ENCODE results near the gene GLYATL1B. TPM values are rescaled to one million over a fixed set of nuclear protein-coding genes. Genes with fewer than 3 reads are reported as not detected.
"Not testable (repeated sequence)": the region's sequence is repeated elsewhere in the genome, so short reads cannot be mapped to it uniquely, and the experiment has no call there.

GLYATL1B gene, protein sequence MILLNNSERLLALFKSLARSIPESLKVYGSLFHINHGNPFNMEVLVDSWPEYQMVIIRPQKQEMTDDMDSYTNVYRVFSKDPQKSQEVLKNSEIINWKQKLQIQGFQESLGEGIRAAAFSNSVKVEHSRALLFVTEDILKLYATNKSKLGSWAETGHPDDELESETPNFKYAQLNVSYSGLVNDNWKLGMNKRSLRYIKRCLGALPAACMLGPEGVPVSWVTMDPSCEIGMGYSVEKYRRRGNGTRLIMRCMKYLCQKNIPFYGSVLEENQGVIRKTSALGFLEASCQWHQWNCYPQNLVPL
- not detected for total RNA-seq
- polyA plus RNA-seq (ENCODE audit: insufficient read depth, low read depth, low replicate concordance): not detected
- long read RNA-seq, donor 1: 0 reads
- long read RNA-seq, donor 2: 0 reads

DNA sequence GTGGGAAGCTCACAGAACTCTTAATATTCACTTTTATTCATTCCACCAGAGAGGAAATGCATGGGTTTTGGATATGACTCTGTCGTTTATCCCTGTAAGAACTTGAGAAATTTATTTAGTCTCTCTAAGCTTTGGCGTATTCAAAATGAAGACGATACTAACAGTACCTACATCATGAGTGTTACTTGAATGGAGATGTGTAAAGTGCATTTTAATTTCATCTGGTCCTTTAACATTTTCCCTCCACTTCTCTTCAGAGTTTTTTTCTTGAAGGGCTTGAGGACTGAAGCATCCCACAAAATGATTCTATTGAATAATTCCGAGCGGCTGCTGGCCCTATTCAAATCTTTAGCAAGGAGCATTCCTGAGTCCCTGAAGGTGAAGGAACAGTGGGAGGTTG, at the start of gene GLYATL1B:
Gene GLYATL1B, plus strand, starts transcription at position 301 of the 400 bp plus-strand sequence. Its CDS starts 0 bp downstream, at position 301.
- H3K4me1 ChIP-seq; H3K4me3 ChIP-seq; H3K36me3 ChIP-seq (ENCODE audit: low read depth, missing control alignments); H3K9me3 ChIP-seq; DNase-seq; H3K27me3 ChIP-seq; H3K27ac ChIP-seq; intact Hi-C loops (cut with DNase I; ENCODE audit: low total_unique reads): not testable (repeated sequence)
- 90 to 93% methylated on average over 5 of the region's 5 CpGs for WGBS, 2 donors

DNA sequence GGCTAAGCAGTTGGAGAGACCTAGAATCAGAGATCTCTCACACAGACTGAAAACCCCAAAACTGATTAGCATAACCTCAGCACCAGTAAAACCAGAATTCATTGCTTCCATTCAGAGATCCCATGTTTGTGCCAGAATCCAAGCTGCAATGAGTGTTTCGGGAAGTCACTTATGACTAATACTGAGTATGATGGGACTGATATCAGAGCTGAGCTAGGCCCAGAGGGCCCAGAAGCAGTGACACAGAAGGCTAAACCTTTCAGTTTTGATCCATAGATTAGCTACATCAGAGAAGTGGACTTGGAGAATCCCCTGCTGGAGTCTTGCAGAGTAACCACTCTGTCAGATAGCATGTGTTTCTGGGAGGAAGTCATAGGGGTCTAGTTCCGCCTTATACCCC, 49.6 kb upstream of the GLYATL1B start:
- H3K9me3 ChIP-seq; intact Hi-C loops (cut with DNase I; ENCODE audit: low total_unique reads); H3K27me3 ChIP-seq; H3K4me3 ChIP-seq; H3K36me3 ChIP-seq (ENCODE audit: low read depth, missing control alignments); H3K27ac ChIP-seq; H3K4me1 ChIP-seq; DNase-seq: not testable (repeated sequence)
- WGBS, 2 donors: 76 to 92% methylated on average over 2 of the region's 2 CpGs

DNA sequence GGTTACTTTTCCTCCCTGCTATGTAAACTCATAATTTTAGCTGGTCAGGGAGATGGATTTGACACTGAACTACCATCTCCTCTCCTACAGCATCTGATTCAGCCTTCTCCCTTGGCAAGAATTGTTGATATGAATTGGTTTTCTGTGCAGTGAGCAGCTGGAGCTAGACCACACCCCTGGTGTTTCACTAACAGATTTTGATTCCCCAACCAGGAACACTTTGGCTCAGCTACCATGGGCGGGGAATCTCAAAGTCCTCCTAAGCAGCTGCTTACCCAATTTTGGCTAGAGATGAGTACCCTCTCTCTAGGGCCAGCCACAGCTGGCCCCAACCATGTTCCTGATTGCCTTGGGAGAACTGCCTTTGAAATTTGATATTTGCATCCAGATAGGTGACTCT, 48.7 kb upstream of the GLYATL1B start:
- H3K27ac ChIP-seq; DNase-seq; H3K36me3 ChIP-seq (ENCODE audit: low read depth, missing control alignments); H3K4me1 ChIP-seq; H3K9me3 ChIP-seq; H3K27me3 ChIP-seq; intact Hi-C loops (cut with DNase I; ENCODE audit: low total_unique reads); H3K4me3 ChIP-seq: not testable (repeated sequence)
- 89 to 95% methylated on average over 1 of the region's 1 CpG for WGBS, 2 donors

DNA sequence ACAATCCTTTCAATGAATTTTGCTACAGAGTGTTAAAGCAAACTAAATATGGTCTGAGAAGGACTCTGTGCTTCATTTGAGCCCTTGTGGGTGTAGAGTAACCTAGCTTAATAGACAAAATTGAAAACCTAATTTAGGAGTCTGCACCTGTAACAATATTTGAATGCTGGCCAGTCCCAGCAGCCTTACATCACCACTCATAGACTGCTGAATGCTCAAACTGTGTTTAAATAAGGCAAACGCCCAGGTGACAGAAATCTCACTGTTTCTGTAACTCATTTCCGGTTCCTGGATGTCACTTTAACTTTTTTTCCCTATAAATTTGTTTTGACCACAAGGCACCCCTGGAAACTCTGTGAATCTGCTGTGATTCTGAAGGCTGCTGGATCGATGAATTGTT, 45.5 kb upstream of the GLYATL1B start:
- no peaks in the 10 kb centered on the region for H3K27me3 ChIP-seq
- no peaks in the 10 kb centered on the region for H3K4me1 ChIP-seq
- H3K9me3 ChIP-seq: no peaks in the 10 kb centered on the region
- no peak overlapping the region for H3K27ac ChIP-seq
- intact Hi-C loops (cut with DNase I; ENCODE audit: low total_unique reads): no loop called here
- H3K4me3 ChIP-seq: no peak overlapping the region
- DNase-seq: no peak
- no peaks in the 10 kb centered on the region for H3K36me3 ChIP-seq (ENCODE audit: low read depth, missing control alignments)
- TF ChIP-seq, protein P1, sequence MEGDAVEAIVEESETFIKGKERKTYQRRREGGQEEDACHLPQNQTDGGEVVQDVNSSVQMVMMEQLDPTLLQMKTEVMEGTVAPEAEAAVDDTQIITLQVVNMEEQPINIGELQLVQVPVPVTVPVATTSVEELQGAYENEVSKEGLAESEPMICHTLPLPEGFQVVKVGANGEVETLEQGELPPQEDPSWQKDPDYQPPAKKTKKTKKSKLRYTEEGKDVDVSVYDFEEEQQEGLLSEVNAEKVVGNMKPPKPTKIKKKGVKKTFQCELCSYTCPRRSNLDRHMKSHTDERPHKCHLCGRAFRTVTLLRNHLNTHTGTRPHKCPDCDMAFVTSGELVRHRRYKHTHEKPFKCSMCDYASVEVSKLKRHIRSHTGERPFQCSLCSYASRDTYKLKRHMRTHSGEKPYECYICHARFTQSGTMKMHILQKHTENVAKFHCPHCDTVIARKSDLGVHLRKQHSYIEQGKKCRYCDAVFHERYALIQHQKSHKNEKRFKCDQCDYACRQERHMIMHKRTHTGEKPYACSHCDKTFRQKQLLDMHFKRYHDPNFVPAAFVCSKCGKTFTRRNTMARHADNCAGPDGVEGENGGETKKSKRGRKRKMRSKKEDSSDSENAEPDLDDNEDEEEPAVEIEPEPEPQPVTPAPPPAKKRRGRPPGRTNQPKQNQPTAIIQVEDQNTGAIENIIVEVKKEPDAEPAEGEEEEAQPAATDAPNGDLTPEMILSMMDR (IDR thresholded peaks at IDR 0.05): no peak
- TF ChIP-seq POLR2A (IDR thresholded peaks at IDR 0.05): no peak
- 75 to 77% methylated on average over 3 of the region's 3 CpGs for WGBS, 2 donors

DNA sequence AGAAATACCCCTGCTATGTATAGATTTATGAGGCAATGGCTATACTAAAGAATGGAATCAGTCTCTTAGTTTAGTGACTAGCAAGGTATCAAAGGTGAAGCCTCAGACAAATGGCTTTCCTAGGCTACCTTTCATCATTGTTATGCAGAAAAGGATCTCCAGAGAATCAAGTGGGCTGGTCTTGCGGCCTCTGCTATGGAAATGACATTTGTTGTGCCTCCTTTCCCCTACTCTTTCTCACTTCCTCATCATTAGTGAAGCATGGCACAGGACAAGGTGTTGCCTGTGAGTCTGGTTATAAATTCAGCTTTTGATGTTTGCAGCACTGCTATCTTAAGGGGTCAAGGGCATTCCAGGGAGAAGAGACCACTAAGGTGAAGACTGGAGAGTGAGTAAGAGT, 34.7 kb upstream of the GLYATL1B start:
- H3K27me3 ChIP-seq; H3K4me1 ChIP-seq; H3K36me3 ChIP-seq (ENCODE audit: low read depth, missing control alignments); DNase-seq; H3K4me3 ChIP-seq; intact Hi-C loops (cut with DNase I; ENCODE audit: low total_unique reads); H3K27ac ChIP-seq; H3K9me3 ChIP-seq: not testable (repeated sequence)
- 88 to 90% methylated on average over 1 of the region's 1 CpG for WGBS, 2 donors

DNA sequence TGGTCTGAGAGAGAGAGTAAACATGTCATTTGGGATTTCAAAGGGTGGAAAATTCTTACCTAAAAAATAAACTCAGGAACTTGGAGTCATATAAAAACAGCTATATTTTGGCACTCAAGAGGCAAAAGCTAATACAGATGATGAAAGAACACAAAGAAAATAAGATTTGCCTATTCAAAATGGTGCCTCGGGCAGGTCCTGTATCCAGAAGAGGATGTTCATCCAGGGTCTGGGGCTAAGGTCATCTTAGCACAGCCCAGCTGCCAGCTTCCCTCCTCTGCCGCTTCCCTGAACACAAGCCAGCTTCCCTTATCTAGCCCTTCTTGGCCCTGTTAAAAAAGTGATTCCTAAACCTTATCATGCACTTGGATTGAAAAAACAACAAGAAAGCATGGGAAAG, 33.8 kb upstream of the GLYATL1B start:
- H3K27me3 ChIP-seq; intact Hi-C loops (cut with DNase I; ENCODE audit: low total_unique reads); H3K9me3 ChIP-seq; H3K4me3 ChIP-seq; DNase-seq; H3K27ac ChIP-seq; H3K4me1 ChIP-seq; H3K36me3 ChIP-seq (ENCODE audit: low read depth, missing control alignments): not testable (repeated sequence)
- 53 to 59% methylated on average over 2 of the region's 2 CpGs for WGBS, 2 donors

DNA sequence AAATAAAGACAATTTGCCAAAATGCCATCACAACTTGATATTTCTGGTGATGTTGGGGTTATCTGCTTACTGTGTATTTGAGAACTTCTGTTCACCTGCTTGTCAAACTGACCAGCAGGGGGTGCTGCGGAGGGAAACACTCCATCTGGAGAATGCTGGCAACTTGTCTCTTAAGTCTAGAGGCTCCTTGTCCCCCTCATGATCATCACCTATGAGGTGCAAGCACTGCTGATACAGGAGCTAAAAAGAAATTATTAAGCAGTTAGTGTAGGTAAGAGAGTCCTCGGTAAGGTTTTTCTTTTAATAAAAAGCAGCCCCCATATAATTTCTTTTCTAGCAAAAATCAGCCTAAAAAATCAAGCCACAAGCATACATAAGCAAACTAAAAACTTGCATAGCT, 32.7 kb upstream of the GLYATL1B start:
- 42 to 47% methylated on average over 2 of the region's 2 CpGs for WGBS, 2 donors
- intact Hi-C loops (cut with DNase I; ENCODE audit: low total_unique reads): no loop called here
- no peaks in the 10 kb centered on the region for H3K9me3 ChIP-seq

More for the DNA sequence above, 32.7 kb upstream of the GLYATL1B start:
- H3K27ac ChIP-seq: no peak overlapping the region
- DNase-seq: peak; percentile 81
- no peak overlapping the region for H3K4me3 ChIP-seq
- H3K27me3 ChIP-seq: no peaks in the 10 kb centered on the region
- H3K36me3 ChIP-seq (ENCODE audit: low read depth, missing control alignments): no peaks in the 10 kb centered on the region
- TF ChIP-seq POLR2A (IDR thresholded peaks at IDR 0.05): no peak
- TF ChIP-seq, protein P1 (IDR thresholded peaks at IDR 0.05): peak; percentile 42 to 68 (median 44)
- no peaks in the 10 kb centered on the region for H3K4me1 ChIP-seq
